K562 (cell line): ENCODE results near the gene RNF44. TPM values are rescaled to one million over a fixed set of nuclear protein-coding genes. Genes with fewer than 3 reads are reported as not detected.
A peak's percentile ranks its signal among the peaks of the same experiment; 100 is the strongest.

ENCODE experiments used
- BRD4 ChIP-seq: fragments of 200-600 bp; sonication (generic); IDR thresholded peaks from 2 replicates; pipeline ENCODE4 v1.6.1; 2017; ENCODE audit warnings: inconsistent platforms
- CBX5 ChIP-seq: IDR thresholded peaks from 2 replicates; pipeline ENCODE4 v1.6.1; 2014; ENCODE audit warnings: low read depth, borderline replicate concordance
- CHD2 ChIP-seq: IDR thresholded peaks from 2 replicates; pipeline ENCODE4 v1.6.1; 2011; ENCODE audit warnings: low read depth, low read length
- EZH2 ChIP-seq: IDR thresholded peaks from 2 replicates; pipeline ENCODE4 v1.6.1; 2012; ENCODE audit warnings: low read depth, mild to moderate bottlenecking, inconsistent platforms, low read length, borderline replicate concordance
- FIP1L1 ChIP-seq: fragments of 200-400 bp; formaldehyde crosslinking; IDR thresholded peaks from 2 replicates; pipeline ENCODE4 v1.6.1; 2018; ENCODE audit warnings: mild to moderate bottlenecking, low read depth, low read length; ENCODE audit not compliant: poor library complexity, severe bottlenecking
- GTF3C2 ChIP-seq: IDR thresholded peaks from 3 replicates; pipeline ENCODE4 v1.6.1; 2011; ENCODE audit warnings: borderline replicate concordance, mild to moderate bottlenecking, moderate library complexity; ENCODE audit not compliant: insufficient read length; ENCODE audit errors: extremely low read depth
- MCM5 ChIP-seq: fragments of 450-650 bp; IDR thresholded peaks from 2 replicates; pipeline ENCODE4 v1.6.1; 2016; ENCODE audit warnings: low read depth
- MEF2A ChIP-seq: IDR thresholded peaks from 2 replicates; pipeline ENCODE4 v1.6.1; 2011; ENCODE audit warnings: low read depth, mild to moderate bottlenecking, low read length, moderate library complexity; ENCODE audit not compliant: control insufficient read depth
- MITF ChIP-seq: IDR thresholded peaks from 2 replicates; pipeline ENCODE4 v1.6.1; 2014; ENCODE audit warnings: antibody characterized with exemption
- PHF8 ChIP-seq: fragments of 200-600 bp; sonication (generic); IDR thresholded peaks from 2 replicates; pipeline ENCODE4 v1.6.1; 2012; ENCODE audit warnings: mixed run types, mild to moderate bottlenecking, inconsistent platforms, low read length, moderate library complexity, borderline replicate concordance
- POLR2G ChIP-seq: fragments of 200-400 bp; formaldehyde crosslinking; IDR thresholded peaks from 2 replicates; pipeline ENCODE4 v1.6.1; 2017; ENCODE audit warnings: low read depth, mild to moderate bottlenecking, antibody characterized with exemption, low read length, moderate library complexity
- SOX6 ChIP-seq: fragments of 450-650 bp; IDR thresholded peaks from 2 replicates; pipeline ENCODE4 v1.6.1; 2014; ENCODE audit warnings: mild to moderate bottlenecking
- SREBF2 ChIP-seq: sonication (generic); formaldehyde crosslinking; IDR thresholded peaks from 2 replicates; pipeline ENCODE4 v1.4.0; 2020; ENCODE audit warnings: mild to moderate bottlenecking, missing genetic modification reagents
- THAP12 ChIP-seq: fragments of 250-450 bp; sonication (Bioruptor Pico); IDR thresholded peaks from 2 replicates; pipeline ENCODE4 v1.9.0; 2021; ENCODE audit warnings: mild to moderate bottlenecking, inconsistent platforms
- U2AF2 ChIP-seq: fragments of 200-400 bp; formaldehyde crosslinking; optimal IDR thresholded peaks from 2 replicates; pipeline ENCODE3; 2017; ENCODE audit warnings: low read depth, mild to moderate bottlenecking, low read length
- ZFX ChIP-seq: sonication (generic); formaldehyde crosslinking; IDR thresholded peaks from 2 replicates; pipeline ENCODE4 v1.8.0; 2022; ENCODE audit warnings: mild to moderate bottlenecking, missing genetic modification reagents, moderate library complexity
- ZNF384 ChIP-seq: IDR thresholded peaks from 2 replicates; pipeline ENCODE4 v1.6.1; 2012; ENCODE audit warnings: low read depth, low read length, improper control_type of control experiment
- ZNF41 ChIP-seq: fragments of 250-450 bp; sonication (Bioruptor Pico); conservative IDR thresholded peaks from 2 replicates; pipeline ENCODE4 v1.4.0; 2020; ENCODE audit warnings: mild to moderate bottlenecking
- ZNF707 ChIP-seq: fragments of 250-450 bp; sonication (Bioruptor Pico); conservative IDR thresholded peaks from 2 replicates; pipeline ENCODE4 v1.8.0; 2022; ENCODE audit warnings: inconsistent platforms, mild to moderate bottlenecking, moderate library complexity
- polyA plus RNA-seq, 8 experiments: library from polyadenylated mRNA; depleted of rRNA in 4 of 8; stranded (reverse) in 5 of 8; unstranded in 3 of 8; fragments of >200 nt; fragmentation: Nextera tagmentation in 2 of 8; fragmentation: Illumina TruSeq in 1 of 8; extraction: Ambion mirVana in 2 of 8; extraction: Trizol in 1 of 8; gene quantifications; 2 replicates each; pipeline versions ENCODE4 v1.2.1 to v1.2.3, GENCODE V29; 2011 to 2014; ENCODE audit warnings: inconsistent platforms in 1 of 8, missing spikeins in 1 of 8
- total RNA-seq, 7 experiments: library from RNA; depleted of rRNA in 6 of 7; stranded (reverse); fragments of >200 nt in 6 of 7; fragmentation: Illumina TruSeq in 2 of 7; extraction: Trizol in 2 of 7; gene quantifications; 2 replicates each; pipeline versions ENCODE4 v1.2.1 to v1.2.3, GENCODE V29; 2011 to 2021; ENCODE audit warnings: low replicate concordance in 1 of 7

The RNF44 gene
- total and polyA plus RNA-seq, 9 of the 15 experiments (the other 6 are each of a cell fraction or from before 2014, with no cell fraction given) = 1.6 to 82.6 (median 7.4) TPM

- peak; percentile 63 for TF ChIP-seq FIP1L1
- peak; percentile 84 for TF ChIP-seq CHD2
- 0 out of 2 replicates have a peak, but pooled peaks have one; percentile 6 for TF ChIP-seq CBX5
- TF ChIP-seq GTF3C2 = no peak
- TF ChIP-seq MITF = peak; percentile 39; the same call in 1 of the 2 replicates
- peak; percentile 69; the same call in 1 of the 2 replicates for TF ChIP-seq THAP12 (CRISPR knock-in tag)
- peak; percentile 78 for TF ChIP-seq ZFX
- peak; percentile 98 for TF ChIP-seq ZNF384
- 0 out of 2 replicates have a peak, but pooled peaks have one; percentile 18 for TF ChIP-seq BRD4
- TF ChIP-seq ZNF41 (CRISPR knock-in tag) = no peak
- TF ChIP-seq MCM5 = no peak
- peak; percentile 53 for TF ChIP-seq SOX6
- no peak for TF ChIP-seq EZH2
- 0 out of 2 replicates have a peak, but pooled peaks have one; percentile 2 for TF ChIP-seq MEF2A
- no peak for TF ChIP-seq ZNF707 (CRISPR knock-in tag)
- peak; percentile 64; the same call in 1 of the 2 replicates for TF ChIP-seq PHF8
- TF ChIP-seq SREBF2 (CRISPR knock-in tag) = no peak
- peak; percentile 81 for TF ChIP-seq POLR2G
- no peak for TF ChIP-seq U2AF2
Measured at GRCh38 chr5:176536902-176537553, at the start of gene RNF44 (continued).
